Measurements from ENCODE around the gene KRTAP5-2.
"Not testable (repeated sequence)": the region's sequence is repeated elsewhere in the genome, so short reads cannot be mapped to it uniquely, and the experiment has no call there.

DNA sequence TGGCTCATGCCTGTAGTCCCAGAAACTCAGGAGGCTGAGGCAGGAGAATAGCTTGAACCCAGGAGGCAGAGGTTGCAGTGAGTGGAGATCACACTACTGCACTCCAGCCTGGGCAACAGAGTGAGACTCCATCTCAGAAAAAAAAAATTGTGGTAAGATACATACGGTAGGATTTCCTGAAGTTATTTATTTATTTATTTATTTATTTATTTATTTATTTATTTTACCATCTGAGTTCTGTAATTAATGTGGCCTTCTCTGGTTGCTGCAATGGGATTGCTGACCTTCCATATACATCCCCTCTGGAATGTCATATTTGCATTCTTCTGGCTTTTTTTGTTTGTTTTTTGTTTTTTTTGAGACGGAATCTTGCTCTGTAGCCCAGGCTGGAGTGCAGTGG is 15.2 kb downstream of the KRTAP5-2 start:
- not testable (repeated sequence) for TF ChIP-seq RAD21 (IDR thresholded peaks at IDR 0.05 in 1 of 2, conservative IDR thresholded peaks at IDR 0.05 in 1 of 2; ENCODE audit: low read depth in 2 of 2, low read length in 2 of 2); HDAC6 (IDR thresholded peaks at IDR 0.05; ENCODE audit: low read depth, low read length); BCL11A (IDR thresholded peaks at IDR 0.05; ENCODE audit: low read depth in 2 of 2, low read length in 2 of 2); KDM1A (IDR thresholded peaks at IDR 0.05; ENCODE audit: borderline replicate concordance, low read length); JUND (IDR thresholded peaks at IDR 0.05; ENCODE audit: low read length); EZH2 (IDR thresholded peaks at IDR 0.05; ENCODE audit: low read depth, low read length, severe bottlenecking)
- TF ChIP-seq, protein P1, sequence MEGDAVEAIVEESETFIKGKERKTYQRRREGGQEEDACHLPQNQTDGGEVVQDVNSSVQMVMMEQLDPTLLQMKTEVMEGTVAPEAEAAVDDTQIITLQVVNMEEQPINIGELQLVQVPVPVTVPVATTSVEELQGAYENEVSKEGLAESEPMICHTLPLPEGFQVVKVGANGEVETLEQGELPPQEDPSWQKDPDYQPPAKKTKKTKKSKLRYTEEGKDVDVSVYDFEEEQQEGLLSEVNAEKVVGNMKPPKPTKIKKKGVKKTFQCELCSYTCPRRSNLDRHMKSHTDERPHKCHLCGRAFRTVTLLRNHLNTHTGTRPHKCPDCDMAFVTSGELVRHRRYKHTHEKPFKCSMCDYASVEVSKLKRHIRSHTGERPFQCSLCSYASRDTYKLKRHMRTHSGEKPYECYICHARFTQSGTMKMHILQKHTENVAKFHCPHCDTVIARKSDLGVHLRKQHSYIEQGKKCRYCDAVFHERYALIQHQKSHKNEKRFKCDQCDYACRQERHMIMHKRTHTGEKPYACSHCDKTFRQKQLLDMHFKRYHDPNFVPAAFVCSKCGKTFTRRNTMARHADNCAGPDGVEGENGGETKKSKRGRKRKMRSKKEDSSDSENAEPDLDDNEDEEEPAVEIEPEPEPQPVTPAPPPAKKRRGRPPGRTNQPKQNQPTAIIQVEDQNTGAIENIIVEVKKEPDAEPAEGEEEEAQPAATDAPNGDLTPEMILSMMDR (IDR thresholded peaks at IDR 0.05; ENCODE audit: control extremely low read depth in 1 of 3, insufficient read depth in 1 of 3, low read depth in 1 of 3, low read length in 3 of 3): not testable (repeated sequence)

Measured in H1 (cell line).